GM12878 (cell line): ENCODE data around the gene TNFAIP8L1. TPM values are rescaled to one million over a fixed set of nuclear protein-coding genes. Genes with fewer than 3 reads are reported as not detected.

Experiments
- BMI1 ChIP-seq: fragments of 450-650 bp; IDR thresholded peaks from 2 replicates; pipeline ENCODE4 v1.6.1; 2016; ENCODE audit warnings: mild to moderate bottlenecking, moderate library complexity, borderline replicate concordance
- CHD2 ChIP-seq: IDR thresholded peaks from 2 replicates; pipeline ENCODE4 v1.6.1; 2011; ENCODE audit warnings: low read depth, low read length, improper control_type of control experiment, borderline replicate concordance
- DPF2 ChIP-seq: fragments of 450-650 bp; IDR thresholded peaks from 2 replicates; pipeline ENCODE4 v1.6.1; 2017; ENCODE audit warnings: mild to moderate bottlenecking
- EP300 ChIP-seq, 2 experiments: fragments of 150-350 bp in 1 of 2; IDR thresholded peaks; 2 replicates each; pipeline ENCODE4 v1.6.1; 2011 to 2012; ENCODE audit warnings: low read depth in 2 of 2, low read length in 2 of 2, borderline replicate concordance in 1 of 2, improper control_type of control experiment in 1 of 2, inconsistent platforms in 1 of 2; ENCODE audit not compliant: control insufficient read depth in 1 of 2
- ETV6 ChIP-seq, 2 experiments: fragments of 450-650 bp in 1 of 2; IDR thresholded peaks in 1 of 2; conservative IDR thresholded peaks in 1 of 2; 2 replicates each; pipeline ENCODE4 v1.6.1; 2014; ENCODE audit warnings: antibody characterized with exemption in 1 of 2, borderline replicate concordance in 1 of 2, low read depth in 1 of 2, mild to moderate bottlenecking in 1 of 2, moderate library complexity in 1 of 2
- FOXK2 ChIP-seq: fragments of 450-650 bp; IDR thresholded peaks from 2 replicates; pipeline ENCODE4 v1.6.1; 2017; ENCODE audit warnings: mild to moderate bottlenecking, moderate library complexity
- MEF2B ChIP-seq: fragments of 450-650 bp; IDR thresholded peaks from 2 replicates; pipeline ENCODE4 v1.6.1; 2018; ENCODE audit warnings: mild to moderate bottlenecking, moderate library complexity; ENCODE audit not compliant: partially characterized antibody, poor library complexity, severe bottlenecking
- MTA2 ChIP-seq: fragments of 450-650 bp; IDR thresholded peaks from 2 replicates; pipeline ENCODE4 v1.6.1; 2016; ENCODE audit warnings: low read depth, mild to moderate bottlenecking, moderate library complexity
- MXI1 ChIP-seq: fragments of 150-350 bp; IDR thresholded peaks from 2 replicates; pipeline ENCODE4 v1.6.1; 2011; ENCODE audit warnings: low read depth, mild to moderate bottlenecking, inconsistent platforms, low read length, improper control_type of control experiment
- NFYA ChIP-seq: IDR thresholded peaks from 2 replicates; pipeline ENCODE4 v1.6.1; 2011; ENCODE audit warnings: low read depth, mild to moderate bottlenecking, low read length, improper control_type of control experiment, borderline replicate concordance
- PAX5 ChIP-seq: IDR thresholded peaks from 2 replicates; pipeline ENCODE4 v1.6.1; 2011; ENCODE audit warnings: low read depth, low read length, borderline replicate concordance
- POU2F2 ChIP-seq: IDR thresholded peaks from 3 replicates; pipeline ENCODE4 v1.6.1; 2011; ENCODE audit warnings: low read depth, mild to moderate bottlenecking, low read length, borderline replicate concordance
- RBBP5 ChIP-seq: fragments of 200-600 bp; sonication (generic); conservative IDR thresholded peaks from 2 replicates; pipeline ENCODE4 v1.6.1; 2016
- RCOR1 ChIP-seq: conservative IDR thresholded peaks from 2 replicates; pipeline ENCODE4 v1.6.1; 2012; ENCODE audit warnings: low read depth, low read length, improper control_type of control experiment
- STAT1 ChIP-seq: fragments of 450-650 bp; conservative IDR thresholded peaks from 2 replicates; pipeline ENCODE4 v1.6.1; 2014; ENCODE audit warnings: antibody characterized with exemption, mild to moderate bottlenecking
- SUPT20H ChIP-seq: IDR thresholded peaks from 2 replicates; pipeline ENCODE4 v1.6.1; 2011; ENCODE audit warnings: low read depth, mild to moderate bottlenecking, low read length, moderate library complexity, borderline replicate concordance; ENCODE audit not compliant: control insufficient read depth
- TAF1 ChIP-seq: IDR thresholded peaks from 2 replicates; pipeline ENCODE4 v1.6.1; 2011; ENCODE audit warnings: mild to moderate bottlenecking, low read depth, low read length, borderline replicate concordance
- TCF12 ChIP-seq: IDR thresholded peaks from 2 replicates; pipeline ENCODE4 v1.6.1; 2011; ENCODE audit warnings: low read depth, mild to moderate bottlenecking, low read length
- ZBTB11 ChIP-seq: fragments of 450-650 bp; formaldehyde crosslinking; IDR thresholded peaks from 2 replicates; pipeline ENCODE4 v1.5.0; 2022; ENCODE audit warnings: mild to moderate bottlenecking, missing genetic modification characterization
- ZNF207 ChIP-seq: fragments of 450-650 bp; IDR thresholded peaks from 2 replicates; pipeline ENCODE4 v1.6.1; 2014; ENCODE audit warnings: antibody characterized with exemption, mild to moderate bottlenecking, borderline replicate concordance
- polyA plus RNA-seq, 11 experiments: library from polyadenylated mRNA; depleted of rRNA in 4 of 11; unstranded in 6 of 11; stranded (reverse) in 5 of 11; fragments of >200 nt; fragmentation: Nextera tagmentation in 4 of 11; fragmentation: Illumina TruSeq in 1 of 11; extraction: Ambion mirVana in 4 of 11; extraction: Trizol in 1 of 11; gene quantifications; 1 replicate in 1 of 11; 2 replicates in 10 of 11; pipeline versions ENCODE4 v1.2.1 to v1.2.3, GENCODE V29; 2011 to 2016; ENCODE audit warnings: inconsistent platforms in 2 of 11, missing spikeins in 2 of 11, low read depth in 1 of 11
- total RNA-seq, 4 experiments: library from RNA; depleted of rRNA in 3 of 4; stranded (reverse); fragments of >200 nt in 3 of 4; fragmentation: Illumina TruSeq in 1 of 4; extraction: Trizol in 1 of 4; gene quantifications; 2 replicates each; pipeline versions ENCODE4 v1.2.1 to v1.2.3, GENCODE V29; 2013 to 2021
- TF ChIP-seq, protein P1 (sequence below): fragments of 450-650 bp; IDR thresholded peaks from 2 replicates; pipeline ENCODE4 v1.6.1; 2017; ENCODE audit warnings: mild to moderate bottlenecking, low read depth, inconsistent platforms; ENCODE audit not compliant: poor library complexity, severe bottlenecking
- TF ChIP-seq, protein P2 (sequence below): fragments of 450-650 bp; conservative IDR thresholded peaks from 2 replicates; pipeline ENCODE4 v1.6.1; 2017; ENCODE audit warnings: mild to moderate bottlenecking, moderate library complexity

Gene TNFAIP8L1
- total and polyA plus RNA-seq, 10 of the 15 experiments (the other 5 are each of a cell fraction or from before 2014, with no cell fraction given), result 0.93 to 12.7 (median 8.6) TPM

DNA sequence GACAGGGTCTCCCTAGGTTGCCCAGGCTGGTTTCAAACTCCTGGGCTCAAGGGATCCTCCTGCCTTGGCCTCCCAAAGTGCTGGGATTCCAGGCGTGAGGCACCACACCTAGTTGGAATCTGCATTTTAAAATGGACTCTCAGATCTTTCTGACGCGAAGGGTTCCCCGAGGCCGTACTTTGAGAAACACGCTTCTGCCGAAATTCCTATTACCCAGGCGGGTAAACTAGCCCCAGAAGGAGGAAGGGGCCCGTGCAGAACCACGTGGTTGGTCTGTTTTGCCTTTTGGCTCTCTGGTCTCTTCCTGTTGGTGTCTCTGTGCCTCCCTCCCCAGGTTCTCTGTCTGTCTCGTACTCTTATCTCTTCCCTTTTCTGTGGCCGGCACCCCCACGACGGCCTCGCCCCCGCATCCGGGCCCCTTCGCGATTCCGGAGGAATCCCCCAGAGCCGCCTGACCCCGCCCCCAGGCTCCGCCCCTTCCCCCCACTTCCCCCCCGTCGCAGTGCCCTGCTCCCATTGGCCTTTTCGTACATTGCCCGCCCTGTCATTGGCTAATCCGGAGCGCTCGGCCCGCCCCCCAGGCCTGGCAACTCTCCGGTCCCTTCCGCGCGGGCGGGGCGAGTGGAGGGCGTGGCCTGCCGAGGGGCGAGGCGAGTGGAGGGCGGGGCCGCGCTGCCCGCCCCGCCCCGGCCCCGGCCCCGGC is at the start of gene TNFAIP8L1 (continued):
- TF ChIP-seq EP300 (IDR thresholded peaks at IDR 0.05; ENCODE audit: borderline replicate concordance in 1 of 2, control insufficient read depth in 1 of 2, low read depth in 2 of 2, low read length in 2 of 2) (no peak), DPF2 (no peak), POU2F2 (peak; percentile 35; the same call in 1 of the 3 replicates), MXI1 (peak; percentile 46), FOXK2 (peak; percentile 27; the same call in 1 of the 2 replicates), CHD2 (peak; percentile 67; the same call in 1 of the 2 replicates), SUPT20H (no peak), MEF2B (peak; percentile 29), BMI1 (no peak), TCF12 (0 out of 2 replicates have a peak, but pooled peaks have one; percentile 23), PAX5 (peak; percentile 35; the same call in 1 of the 2 replicates), ZNF207 (peak; percentile 52; the same call in 1 of the 2 replicates), NFYA (no peak), TAF1 (peak; percentile 51), ZBTB11 (peak; percentile 28; the same call in 1 of the 2 replicates), RBBP5 (no peak), ETV6 (conservative IDR thresholded peaks at IDR 0.05 in 1 of 2, IDR thresholded peaks at IDR 0.05 in 1 of 2; ENCODE audit: borderline replicate concordance in 1 of 2, low read depth in 1 of 2) (peak in 1 of 2 experiments; percentile 42; a peak in 1 of 4 replicates), STAT1 (no peak), RCOR1 (peak; percentile 31; the same call in 1 of the 2 replicates), MTA2 (peak; percentile 70)
- TF ChIP-seq, protein P1, sequence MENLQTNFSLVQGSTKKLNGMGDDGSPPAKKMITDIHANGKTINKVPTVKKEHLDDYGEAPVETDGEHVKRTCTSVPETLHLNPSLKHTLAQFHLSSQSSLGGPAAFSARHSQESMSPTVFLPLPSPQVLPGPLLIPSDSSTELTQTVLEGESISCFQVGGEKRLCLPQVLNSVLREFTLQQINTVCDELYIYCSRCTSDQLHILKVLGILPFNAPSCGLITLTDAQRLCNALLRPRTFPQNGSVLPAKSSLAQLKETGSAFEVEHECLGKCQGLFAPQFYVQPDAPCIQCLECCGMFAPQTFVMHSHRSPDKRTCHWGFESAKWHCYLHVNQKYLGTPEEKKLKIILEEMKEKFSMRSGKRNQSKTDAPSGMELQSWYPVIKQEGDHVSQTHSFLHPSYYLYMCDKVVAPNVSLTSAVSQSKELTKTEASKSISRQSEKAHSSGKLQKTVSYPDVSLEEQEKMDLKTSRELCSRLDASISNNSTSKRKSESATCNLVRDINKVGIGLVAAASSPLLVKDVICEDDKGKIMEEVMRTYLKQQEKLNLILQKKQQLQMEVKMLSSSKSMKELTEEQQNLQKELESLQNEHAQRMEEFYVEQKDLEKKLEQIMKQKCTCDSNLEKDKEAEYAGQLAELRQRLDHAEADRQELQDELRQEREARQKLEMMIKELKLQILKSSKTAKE, result peak; percentile 57
- TF ChIP-seq, protein P2, sequence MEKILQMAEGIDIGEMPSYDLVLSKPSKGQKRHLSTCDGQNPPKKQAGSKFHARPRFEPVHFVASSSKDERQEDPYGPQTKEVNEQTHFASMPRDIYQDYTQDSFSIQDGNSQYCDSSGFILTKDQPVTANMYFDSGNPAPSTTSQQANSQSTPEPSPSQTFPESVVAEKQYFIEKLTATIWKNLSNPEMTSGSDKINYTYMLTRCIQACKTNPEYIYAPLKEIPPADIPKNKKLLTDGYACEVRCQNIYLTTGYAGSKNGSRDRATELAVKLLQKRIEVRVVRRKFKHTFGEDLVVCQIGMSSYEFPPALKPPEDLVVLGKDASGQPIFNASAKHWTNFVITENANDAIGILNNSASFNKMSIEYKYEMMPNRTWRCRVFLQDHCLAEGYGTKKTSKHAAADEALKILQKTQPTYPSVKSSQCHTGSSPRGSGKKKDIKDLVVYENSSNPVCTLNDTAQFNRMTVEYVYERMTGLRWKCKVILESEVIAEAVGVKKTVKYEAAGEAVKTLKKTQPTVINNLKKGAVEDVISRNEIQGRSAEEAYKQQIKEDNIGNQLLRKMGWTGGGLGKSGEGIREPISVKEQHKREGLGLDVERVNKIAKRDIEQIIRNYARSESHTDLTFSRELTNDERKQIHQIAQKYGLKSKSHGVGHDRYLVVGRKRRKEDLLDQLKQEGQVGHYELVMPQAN, result peak; percentile 76
